GM23248 (cell line): Measurements from ENCODE around the gene CRACR2A. TPM values are rescaled to one million over a fixed set of nuclear protein-coding genes. Genes with fewer than 3 reads are reported as not detected.

Source experiments
- DNase-seq: peaks from one replicate; pipeline ENCODE4 v3.0.0-alpha.2; 2015
- H2AFZ ChIP-seq: fragments of 200-600 bp; sonication (generic); 2 replicates; pipeline ENCODE4 v1.6.1; 2016; ENCODE audit warnings: antibody characterized with exemption
- H3F3A ChIP-seq: fragments of 200-600 bp; sonication (generic); 2 replicates; pipeline ENCODE4 v1.6.1; 2016; ENCODE audit warnings: mild to moderate bottlenecking, antibody characterized with exemption, mixed run types; ENCODE audit not compliant: insufficient read depth
- H3K27ac ChIP-seq: fragments of 200-600 bp; sonication (generic); 2 replicates; pipeline ENCODE4 v1.5.1; 2016; ENCODE audit warnings: mild to moderate bottlenecking
- H3K27me3 ChIP-seq: fragments of 200-600 bp; sonication (generic); replicated peaks from 2 replicates; pipeline ENCODE4 v1.6.1; 2016; ENCODE audit warnings: mild to moderate bottlenecking; ENCODE audit not compliant: insufficient read depth
- H3K36me3 ChIP-seq: fragments of 200-600 bp; sonication (generic); 2 replicates; pipeline ENCODE4 v1.6.1; 2016; ENCODE audit warnings: low read depth, mild to moderate bottlenecking
- H3K4me1 ChIP-seq: fragments of 200-600 bp; sonication (generic); 2 replicates; pipeline ENCODE4 v1.6.1; 2016; ENCODE audit warnings: mild to moderate bottlenecking; ENCODE audit not compliant: insufficient read depth
- H3K4me2 ChIP-seq: fragments of 200-600 bp; sonication (generic); one replicate; pipeline ENCODE4 v1.6.1; 2016; ENCODE audit warnings: mild to moderate bottlenecking; ENCODE audit not compliant: unreplicated experiment
- H3K4me3 ChIP-seq: fragments of 200-600 bp; sonication (generic); 2 replicates; pipeline ENCODE4 v1.5.1; 2016; ENCODE audit warnings: mild to moderate bottlenecking
- H3K79me2 ChIP-seq: fragments of 200-600 bp; sonication (generic); 2 replicates; pipeline ENCODE4 v1.6.1; 2016; ENCODE audit warnings: mild to moderate bottlenecking; ENCODE audit not compliant: insufficient read depth
- H3K9ac ChIP-seq: fragments of 200-600 bp; sonication (generic); 2 replicates; pipeline ENCODE4 v1.6.1; 2016; ENCODE audit warnings: mild to moderate bottlenecking
- H3K9me2 ChIP-seq: fragments of 200-600 bp; sonication (generic); 2 replicates; pipeline ENCODE4 v1.6.1; 2016; ENCODE audit warnings: mixed run types, mild to moderate bottlenecking, moderate library complexity; ENCODE audit not compliant: insufficient read depth
- H3K9me3 ChIP-seq: fragments of 200-600 bp; sonication (generic); one replicate; pipeline ENCODE4 v1.6.1; 2017; ENCODE audit warnings: low read depth
- H4K20me1 ChIP-seq: fragments of 200-600 bp; sonication (generic); 2 replicates; pipeline ENCODE4 v1.6.0; 2016; ENCODE audit not compliant: insufficient read depth
- EZH2 ChIP-seq: fragments of 200-600 bp; sonication (generic); IDR thresholded peaks from 2 replicates; pipeline ENCODE4 v1.6.1; 2018; ENCODE audit warnings: antibody characterized with exemption, mild to moderate bottlenecking; ENCODE audit not compliant: insufficient read depth, poor library complexity, severe bottlenecking
- EZH2phosphoT487 ChIP-seq: fragments of 200-600 bp; sonication (generic); IDR thresholded peaks from 2 replicates; pipeline ENCODE4 v1.6.1; 2018; ENCODE audit warnings: antibody characterized with exemption, moderate library complexity, mild to moderate bottlenecking, low read depth; ENCODE audit not compliant: insufficient read depth
- WGBS, 2 experiments: methylation state at CpG; one replicate each; pipeline ENCODE4 v1.1.6; 2015 to 2017; ENCODE audit warnings: low lambda C conversion rate in 2 of 2, low coverage in 1 of 2; ENCODE audit errors: missing lambda C conversion rate in 2 of 2; 5-methylcytosine and 5-hydroxymethylcytosine counted together
- in situ Hi-C: fragments of 300-500 bp; cut with MboI; formaldehyde crosslinking; loops from 2 replicates; pipeline ENCODE4 v1.15.0; 2020
- polyA plus RNA-seq: library from polyadenylated mRNA; unstranded; fragments of >200 nt; fragmentation: Nextera tagmentation; extraction: Ambion mirVana; gene quantifications from 2 replicates; pipeline ENCODE4 v1.2.1, GENCODE V29; 2016
- total RNA-seq: library from RNA; depleted of rRNA; stranded (reverse); fragments of >200 nt; shearing (Covaris generic); gene quantifications from 2 replicates; pipeline ENCODE4 v1.2.3, GENCODE V29; 2014

The CRACR2A gene
- total and polyA plus RNA-seq, 2 experiments from 2014 or later: 1.9 to 2.5 TPM

DNA sequence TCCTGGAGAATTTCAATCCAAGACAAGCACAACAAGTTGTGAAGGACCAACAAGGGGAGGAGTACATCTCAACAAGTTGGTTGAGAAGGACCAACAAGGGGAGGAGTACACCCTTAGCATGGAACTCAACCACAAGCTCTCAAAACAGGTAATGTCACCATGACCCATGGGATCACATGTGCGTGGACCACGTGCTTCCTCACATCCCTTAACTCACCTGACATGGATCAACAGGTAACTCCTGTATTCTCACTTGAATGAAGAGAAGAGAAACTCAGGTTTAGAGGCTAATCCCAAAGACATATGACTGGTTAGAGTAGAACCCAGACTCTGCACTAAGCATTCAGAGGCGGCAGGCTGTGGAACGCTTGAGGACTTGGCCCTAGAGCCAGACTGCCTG lies 6.2 kb downstream of the CRACR2A start:
- Histone ChIP-seq H3K36me3 (no peaks in the 10 kb centered on the region), H3K4me1 (no peaks in the 10 kb centered on the region), H3K27me3 (no peaks in the 10 kb centered on the region), H4K20me1 (no peaks in the 10 kb centered on the region), H3K9me3 (no peaks in the 10 kb centered on the region), H3K79me2 (no peaks in the 10 kb centered on the region), H3K27ac (no peak overlapping the region), H3K9ac (no peak overlapping the region), H3K4me3 (no peak overlapping the region), H2AFZ (no peak overlapping the region), H3F3A (no peaks in the 10 kb centered on the region), H3K4me2 (no peak overlapping the region), H3K9me2 (no peaks in the 10 kb centered on the region)
- WGBS, 2 experiments: 90 to 93% methylated on average over 4 of the region's 4 CpGs
- no peak for TF ChIP-seq EZH2
- no peak for TF ChIP-seq EZH2phosphoT487
- DNase-seq: no peak
- in situ Hi-C loops: no loop called here

GRCh38 chr12:3745152-3745551 lies 7.8 kb downstream of the CRACR2A start:
- H3K36me3 ChIP-seq: no peaks in the 10 kb centered on the region
- in situ Hi-C loops: no loop called here
- H3K79me2 ChIP-seq: no peaks in the 10 kb centered on the region
- no peak overlapping the region for H3K9ac ChIP-seq
- no peaks in the 10 kb centered on the region for H3F3A ChIP-seq
- DNase-seq: no peak
- no peaks in the 10 kb centered on the region for H3K9me3 ChIP-seq
- H3K4me1 ChIP-seq: no peaks in the 10 kb centered on the region
- H3K9me2 ChIP-seq: no peaks in the 10 kb centered on the region
- H4K20me1 ChIP-seq: no peaks in the 10 kb centered on the region
- H3K27me3 ChIP-seq: no peaks in the 10 kb centered on the region
- H3K27ac ChIP-seq: no peak overlapping the region
- no peak overlapping the region for H3K4me2 ChIP-seq
- no peak overlapping the region for H2AFZ ChIP-seq
- no peak overlapping the region for H3K4me3 ChIP-seq
- no peak for TF ChIP-seq EZH2
- no peak for TF ChIP-seq EZH2phosphoT487
- WGBS, 2 experiments: 92 to 93% methylated on average over 6 of the region's 6 CpGs

DNA sequence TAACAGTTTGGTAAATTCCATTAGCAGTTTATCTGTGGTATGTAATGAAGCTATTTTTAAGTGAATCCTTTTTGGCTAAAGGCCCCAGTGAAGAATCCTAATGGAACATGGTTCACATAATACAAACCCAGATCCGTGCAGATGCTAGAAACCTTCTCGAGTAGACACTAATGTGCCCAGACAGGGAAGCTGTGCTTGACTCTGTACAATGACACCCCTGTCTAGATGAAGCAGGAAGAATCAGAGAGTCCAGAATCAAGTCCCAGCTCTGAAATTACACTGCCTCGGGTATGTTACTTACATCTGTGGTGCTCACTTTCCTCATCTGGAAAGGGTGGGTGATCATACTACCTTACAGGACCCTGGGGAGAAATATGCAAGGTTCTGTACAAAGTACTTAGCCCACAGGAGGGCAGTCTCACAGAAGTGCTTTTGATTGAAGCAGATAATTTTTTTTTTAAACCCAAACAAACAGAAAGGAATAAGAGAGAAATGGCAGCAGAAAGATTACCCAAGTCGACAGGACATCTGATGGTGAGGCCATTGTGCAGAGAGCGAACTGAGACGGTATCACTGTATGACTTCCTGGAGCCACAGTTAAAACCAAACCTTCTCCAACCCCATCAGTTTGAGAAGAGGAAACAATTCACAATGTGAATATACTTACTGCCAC lies 8.5 kb downstream of the CRACR2A start:
- Histone ChIP-seq H3K27ac (no peak overlapping the region), H3K9me2 (no peaks in the 10 kb centered on the region), H3K4me2 (no peak overlapping the region), H3K27me3 (no peaks in the 10 kb centered on the region), H3K4me3 (no peak overlapping the region), H3K79me2 (no peaks in the 10 kb centered on the region), H3K4me1 (no peaks in the 10 kb centered on the region), H3F3A (no peaks in the 10 kb centered on the region), H3K36me3 (no peaks in the 10 kb centered on the region), H4K20me1 (no peaks in the 10 kb centered on the region), H2AFZ (no peak overlapping the region), H3K9ac (no peak overlapping the region), H3K9me3 (no peaks in the 10 kb centered on the region)
- WGBS, 2 experiments: 66 to 74% methylated on average over 6 of the region's 6 CpGs
- no peak for DNase-seq
- no peak for TF ChIP-seq EZH2
- TF ChIP-seq EZH2phosphoT487: no peak
- in situ Hi-C loops: no loop called here

DNA sequence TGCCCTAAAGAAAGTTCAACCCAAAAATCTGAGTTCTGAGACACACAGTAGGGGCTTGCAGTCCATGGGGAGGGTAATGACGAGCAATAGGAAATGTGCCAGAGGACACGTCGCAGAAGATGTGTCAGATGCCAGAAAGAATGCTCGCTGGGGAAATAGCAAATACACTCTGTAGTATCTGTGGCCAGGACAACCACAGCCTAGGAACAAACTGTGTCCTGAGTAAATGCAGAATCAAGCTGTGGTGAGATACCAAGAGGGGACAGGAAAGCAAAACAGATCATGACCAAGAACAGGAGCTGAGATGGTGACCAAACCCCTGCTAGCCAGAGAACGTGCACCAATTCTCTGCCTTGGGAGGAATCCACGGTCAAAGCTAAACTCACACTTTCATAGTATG lies 9.1 kb downstream of the CRACR2A start:
- Histone ChIP-seq H4K20me1 (no peaks in the 10 kb centered on the region), H3K79me2 (no peaks in the 10 kb centered on the region), H3K4me1 (no peaks in the 10 kb centered on the region), H3K4me3 (no peak overlapping the region), H3K9me3 (no peaks in the 10 kb centered on the region), H3K36me3 (no peaks in the 10 kb centered on the region), H3K9me2 (no peaks in the 10 kb centered on the region), H3K4me2 (no peak overlapping the region), H3K27ac (no peak overlapping the region), H3K9ac (no peak overlapping the region), H3K27me3 (no peaks in the 10 kb centered on the region), H2AFZ (no peak overlapping the region), H3F3A (no peaks in the 10 kb centered on the region)
- in situ Hi-C loops: no loop called here
- TF ChIP-seq EZH2phosphoT487 (no peak), EZH2 (no peak)
- peak; percentile 44 for DNase-seq
- 49 to 56% methylated on average over 6 of the region's 6 CpGs for WGBS, 2 experiments
